HCT116 (cell line): ENCODE measurements around the gene SHC2.
"Not testable (repeated sequence)": the region's sequence is repeated elsewhere in the genome, so short reads cannot be mapped to it uniquely, and the experiment has no call there.

Experiments
- EGR1 ChIP-seq: IDR thresholded peaks from 2 replicates; pipeline ENCODE4 v1.6.1; 2012; ENCODE audit warnings: low read depth
- EZH2 ChIP-seq: fragments of 200-600 bp; sonication (generic); IDR thresholded peaks from 2 replicates; pipeline ENCODE4 v1.6.1; 2017; ENCODE audit warnings: antibody characterized with exemption, mixed run types
- EZH2phosphoT487 ChIP-seq: fragments of 200-600 bp; IDR thresholded peaks from 2 replicates; pipeline ENCODE4 v1.6.1; 2018; ENCODE audit warnings: antibody characterized with exemption, borderline replicate concordance
- JUND ChIP-seq: IDR thresholded peaks from 2 replicates; pipeline ENCODE4 v1.6.1; 2012
- RAD21 ChIP-seq: IDR thresholded peaks from 2 replicates; pipeline ENCODE4 v1.6.1; 2012; ENCODE audit warnings: low read depth, mild to moderate bottlenecking
- SIN3A ChIP-seq: IDR thresholded peaks from 2 replicates; pipeline ENCODE4 v1.6.1; 2012; ENCODE audit warnings: low read depth
- TCF7L2 ChIP-seq: IDR thresholded peaks from 2 replicates; pipeline ENCODE4 v1.7.0; 2011; ENCODE audit warnings: borderline replicate concordance, inconsistent platforms; ENCODE audit not compliant: insufficient read depth, insufficient read length; ENCODE audit errors: extremely low read depth
- TF ChIP-seq, protein P1 (sequence below), 3 experiments: fragments of 200-600 bp in 1 of 3; sonication (generic) in 1 of 3; IDR thresholded peaks in 2 of 3; conservative IDR thresholded peaks in 1 of 3; 2 replicates each; pipeline ENCODE4 v1.5.1; 2012 to 2017; ENCODE audit warnings: low read depth in 2 of 3, low read length in 2 of 3, antibody characterized with exemption in 1 of 3, borderline replicate concordance in 1 of 3, control low read depth in 1 of 3, mild to moderate bottlenecking in 1 of 3, mixed read lengths in 1 of 3, mixed run types in 1 of 3, moderate library complexity in 1 of 3; ENCODE audit not compliant: insufficient read depth in 1 of 3
- TF ChIP-seq, protein P2 (sequence below): IDR thresholded peaks from 2 replicates; pipeline ENCODE4 v1.6.1; 2012; ENCODE audit warnings: low read depth

DNA sequence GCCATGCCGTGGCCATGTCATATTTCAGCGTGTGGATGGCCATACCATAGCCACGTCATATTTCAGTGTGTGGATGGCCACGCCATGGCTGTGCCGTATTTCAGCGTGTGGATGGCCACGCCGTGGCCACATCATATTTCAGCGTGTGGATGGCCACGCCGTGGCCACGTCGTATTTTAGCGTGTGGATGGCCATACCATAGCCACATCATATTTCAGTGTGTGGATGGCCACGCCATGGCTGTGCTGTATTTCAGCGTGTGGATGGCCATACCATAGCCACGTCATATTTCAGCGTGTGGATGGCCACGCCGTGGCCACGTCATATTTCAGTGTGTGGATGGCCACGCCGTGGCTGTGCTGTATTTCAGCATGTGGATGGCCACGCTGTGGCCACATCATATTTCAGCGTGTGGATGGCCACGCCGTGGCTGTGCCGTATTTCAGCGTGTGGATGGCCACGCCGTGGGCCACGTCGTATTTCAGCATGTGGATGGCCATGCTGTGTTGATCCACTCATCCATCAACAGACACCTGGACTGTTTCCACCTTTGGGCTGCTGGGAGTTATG lies 9.8 kb downstream of the SHC2 start:
- not testable (repeated sequence) for TF ChIP-seq SIN3A, TCF7L2, EZH2, EZH2phosphoT487, RAD21, EGR1, JUND
- TF ChIP-seq, protein P1, sequence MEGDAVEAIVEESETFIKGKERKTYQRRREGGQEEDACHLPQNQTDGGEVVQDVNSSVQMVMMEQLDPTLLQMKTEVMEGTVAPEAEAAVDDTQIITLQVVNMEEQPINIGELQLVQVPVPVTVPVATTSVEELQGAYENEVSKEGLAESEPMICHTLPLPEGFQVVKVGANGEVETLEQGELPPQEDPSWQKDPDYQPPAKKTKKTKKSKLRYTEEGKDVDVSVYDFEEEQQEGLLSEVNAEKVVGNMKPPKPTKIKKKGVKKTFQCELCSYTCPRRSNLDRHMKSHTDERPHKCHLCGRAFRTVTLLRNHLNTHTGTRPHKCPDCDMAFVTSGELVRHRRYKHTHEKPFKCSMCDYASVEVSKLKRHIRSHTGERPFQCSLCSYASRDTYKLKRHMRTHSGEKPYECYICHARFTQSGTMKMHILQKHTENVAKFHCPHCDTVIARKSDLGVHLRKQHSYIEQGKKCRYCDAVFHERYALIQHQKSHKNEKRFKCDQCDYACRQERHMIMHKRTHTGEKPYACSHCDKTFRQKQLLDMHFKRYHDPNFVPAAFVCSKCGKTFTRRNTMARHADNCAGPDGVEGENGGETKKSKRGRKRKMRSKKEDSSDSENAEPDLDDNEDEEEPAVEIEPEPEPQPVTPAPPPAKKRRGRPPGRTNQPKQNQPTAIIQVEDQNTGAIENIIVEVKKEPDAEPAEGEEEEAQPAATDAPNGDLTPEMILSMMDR (IDR thresholded peaks at IDR 0.05 in 2 of 3, conservative IDR thresholded peaks at IDR 0.05 in 1 of 3; ENCODE audit: borderline replicate concordance in 1 of 3, insufficient read depth in 1 of 3, low read depth in 2 of 3, low read length in 2 of 3): not testable (repeated sequence)
- TF ChIP-seq, protein P2, sequence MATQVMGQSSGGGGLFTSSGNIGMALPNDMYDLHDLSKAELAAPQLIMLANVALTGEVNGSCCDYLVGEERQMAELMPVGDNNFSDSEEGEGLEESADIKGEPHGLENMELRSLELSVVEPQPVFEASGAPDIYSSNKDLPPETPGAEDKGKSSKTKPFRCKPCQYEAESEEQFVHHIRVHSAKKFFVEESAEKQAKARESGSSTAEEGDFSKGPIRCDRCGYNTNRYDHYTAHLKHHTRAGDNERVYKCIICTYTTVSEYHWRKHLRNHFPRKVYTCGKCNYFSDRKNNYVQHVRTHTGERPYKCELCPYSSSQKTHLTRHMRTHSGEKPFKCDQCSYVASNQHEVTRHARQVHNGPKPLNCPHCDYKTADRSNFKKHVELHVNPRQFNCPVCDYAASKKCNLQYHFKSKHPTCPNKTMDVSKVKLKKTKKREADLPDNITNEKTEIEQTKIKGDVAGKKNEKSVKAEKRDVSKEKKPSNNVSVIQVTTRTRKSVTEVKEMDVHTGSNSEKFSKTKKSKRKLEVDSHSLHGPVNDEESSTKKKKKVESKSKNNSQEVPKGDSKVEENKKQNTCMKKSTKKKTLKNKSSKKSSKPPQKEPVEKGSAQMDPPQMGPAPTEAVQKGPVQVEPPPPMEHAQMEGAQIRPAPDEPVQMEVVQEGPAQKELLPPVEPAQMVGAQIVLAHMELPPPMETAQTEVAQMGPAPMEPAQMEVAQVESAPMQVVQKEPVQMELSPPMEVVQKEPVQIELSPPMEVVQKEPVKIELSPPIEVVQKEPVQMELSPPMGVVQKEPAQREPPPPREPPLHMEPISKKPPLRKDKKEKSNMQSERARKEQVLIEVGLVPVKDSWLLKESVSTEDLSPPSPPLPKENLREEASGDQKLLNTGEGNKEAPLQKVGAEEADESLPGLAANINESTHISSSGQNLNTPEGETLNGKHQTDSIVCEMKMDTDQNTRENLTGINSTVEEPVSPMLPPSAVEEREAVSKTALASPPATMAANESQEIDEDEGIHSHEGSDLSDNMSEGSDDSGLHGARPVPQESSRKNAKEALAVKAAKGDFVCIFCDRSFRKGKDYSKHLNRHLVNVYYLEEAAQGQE: not testable (repeated sequence)
